Natural killer cell treated with Interleukin-12 subunit alpha and Interleukin-12 subunit beta and Interleukin-15 and Interleukin-18, amount 100 ng/mL, for 72 hours (primary cell): ENCODE data around the gene PIK3C2G. TPM values are rescaled to one million over a fixed set of nuclear protein-coding genes. Genes with fewer than 3 reads are reported as not detected.

ENCODE experiments used
- ATAC-seq, 2 donors: fragments of 150-1000 bp; cut with Tn5 transposase in 1 of 2; sonication (Bioruptor Pico), chemical (Tn5 transposase) in 1 of 2; 2 replicates each; pipeline ENCODE4 v1.10.0; 2021
- DNase-seq: peaks from one replicate; pipeline ENCODE4 v3.0.0; 2022; ENCODE audit warnings: low spot score
- H3K27ac Mint-ChIP-seq, 2 donors: 1 replicate in 1 of 2; 2 replicates in 1 of 2; pipeline ENCODE4 v1.8.0; 2022; ENCODE audit warnings: mixed read lengths in 2 of 2, mild to moderate bottlenecking in 1 of 2, moderate library complexity in 1 of 2
- H3K27me3 Mint-ChIP-seq, 2 donors: 1 replicate in 1 of 2; 2 replicates in 1 of 2; pipeline ENCODE4 v1.8.0; 2022; ENCODE audit warnings: mixed read lengths in 2 of 2
- H3K36me3 Mint-ChIP-seq: one replicate; pipeline ENCODE4 v1.8.0; 2022; ENCODE audit warnings: mixed read lengths
- H3K4me1 Mint-ChIP-seq, 2 donors: 1 replicate in 1 of 2; 2 replicates in 1 of 2; pipeline ENCODE4 v1.8.0; 2022; ENCODE audit warnings: low read depth in 2 of 2, mixed read lengths in 2 of 2, mild to moderate bottlenecking in 1 of 2
- H3K4me3 Mint-ChIP-seq: one replicate; pipeline ENCODE4 v1.8.0; 2022; ENCODE audit warnings: mixed read lengths
- H3K9me3 Mint-ChIP-seq: 2 replicates; pipeline ENCODE4 v1.8.0; 2022; ENCODE audit warnings: mixed read lengths
- total RNA-seq, 2 donors: library from RNA; stranded (reverse); gene quantifications; one replicate each; pipeline ENCODE4 v1.2.3, GENCODE V29; 2022

PIK3C2G gene
- total RNA-seq, 2 donors from 2014 or later: not detected

- Mint-ChIP-seq H3K36me3 (no peaks in the 10 kb centered on the region), H3K27me3 (no peaks in the 10 kb centered on the region), H3K4me3 (no peak overlapping the region), H3K27ac (no peak overlapping the region), H3K9me3 (peaks cover 15% of the 10 kb centered on the region), H3K4me1 (no peaks in the 10 kb centered on the region)
- no peak for DNase-seq
- no peak for ATAC-seq
Observed at GRCh38 chr12:18601962-18602361, 340.6 kb downstream of the PIK3C2G start.

GRCh38 chr12:18612971-18613370 is 351.7 kb downstream of the PIK3C2G start:
- no peaks in the 10 kb centered on the region for H3K36me3 Mint-ChIP-seq
- no peak overlapping the region for H3K27ac Mint-ChIP-seq
- no peaks in the 10 kb centered on the region for H3K27me3 Mint-ChIP-seq
- peaks cover 17% of the 10 kb centered on the region for H3K9me3 Mint-ChIP-seq
- ATAC-seq (no peak), DNase-seq (no peak)
- H3K4me1 Mint-ChIP-seq: no peaks in the 10 kb centered on the region
- no peak overlapping the region for H3K4me3 Mint-ChIP-seq

GRCh38 chr12:18620986-18621385 is 359.7 kb downstream of the PIK3C2G start:
- Mint-ChIP-seq H3K9me3 (peaks cover 14% of the 10 kb centered on the region), H3K4me3 (no peak overlapping the region)
- DNase-seq: no peak

GRCh38 chr12:18629445-18629844 is 368.1 kb downstream of the PIK3C2G start:
- ATAC-seq: no peak
- Mint-ChIP-seq H3K4me1 (no peaks in the 10 kb centered on the region), H3K9me3 (peaks cover 13% of the 10 kb centered on the region), H3K27ac (no peak overlapping the region), H3K4me3 (no peak overlapping the region), H3K27me3 (no peaks in the 10 kb centered on the region), H3K36me3 (peaks cover 6% of the 10 kb centered on the region)
- DNase-seq: no peak

More at GRCh38 chr12:18620986-18621385, 359.7 kb downstream of the PIK3C2G start:
- Mint-ChIP-seq H3K4me1 (no peaks in the 10 kb centered on the region), H3K36me3 (no peaks in the 10 kb centered on the region), H3K27ac (no peak overlapping the region), H3K27me3 (no peaks in the 10 kb centered on the region)
- no peak for ATAC-seq

GRCh38 chr12:18629916-18630315 is 368.6 kb downstream of the PIK3C2G start:
- Mint-ChIP-seq H3K4me1 (no peaks in the 10 kb centered on the region), H3K36me3 (peaks cover 6% of the 10 kb centered on the region), H3K4me3 (no peak overlapping the region), H3K27me3 (no peaks in the 10 kb centered on the region), H3K27ac (no peak overlapping the region), H3K9me3 (peaks cover 14% of the 10 kb centered on the region)
- DNase-seq (no peak), ATAC-seq (no peak)

GRCh38 chr12:18631339-18631738 is 370.0 kb downstream of the PIK3C2G start:
- Mint-ChIP-seq H3K4me3 (no peak overlapping the region), H3K27me3 (no peaks in the 10 kb centered on the region), H3K27ac (no peak overlapping the region), H3K9me3 (peaks cover 13% of the 10 kb centered on the region), H3K4me1 (no peaks in the 10 kb centered on the region), H3K36me3 (peaks cover 6% of the 10 kb centered on the region)
- no peak for DNase-seq
- no peak for ATAC-seq

- Mint-ChIP-seq H3K9me3 (peaks cover 12% of the 10 kb centered on the region), H3K27me3 (no peaks in the 10 kb centered on the region), H3K36me3 (no peaks in the 10 kb centered on the region), H3K4me1 (no peaks in the 10 kb centered on the region), H3K27ac (no peak overlapping the region), H3K4me3 (no peak overlapping the region)
- ATAC-seq (no peak), DNase-seq (no peak)
Observed at GRCh38 chr12:18632848-18633247, 371.5 kb downstream of the PIK3C2G start.

GRCh38 chr12:18634382-18634781 is 373.1 kb downstream of the PIK3C2G start:
- no peaks in the 10 kb centered on the region for H3K36me3 Mint-ChIP-seq
- ATAC-seq: no peak
- H3K4me1 Mint-ChIP-seq: no peaks in the 10 kb centered on the region
- H3K9me3 Mint-ChIP-seq: peaks cover 15% of the 10 kb centered on the region
- no peaks in the 10 kb centered on the region for H3K27me3 Mint-ChIP-seq
- H3K4me3 Mint-ChIP-seq: no peak overlapping the region
- H3K27ac Mint-ChIP-seq: no peak overlapping the region
- no peak for DNase-seq

GRCh38 chr12:18640321-18640955 is 379.1 kb downstream of the PIK3C2G start:
- peaks cover 15% of the 10 kb centered on the region for H3K9me3 Mint-ChIP-seq
- no peaks in the 10 kb centered on the region for H3K4me1 Mint-ChIP-seq
- H3K4me3 Mint-ChIP-seq: no peak overlapping the region
- no peak overlapping the region for H3K27ac Mint-ChIP-seq
- ATAC-seq: no peak
- H3K27me3 Mint-ChIP-seq: no peaks in the 10 kb centered on the region
- no peak for DNase-seq
- H3K36me3 Mint-ChIP-seq: no peaks in the 10 kb centered on the region

- ATAC-seq (no peak), DNase-seq (no peak)
- Mint-ChIP-seq H3K27ac (no peak overlapping the region), H3K27me3 (no peaks in the 10 kb centered on the region), H3K9me3 (peaks cover 8% of the 10 kb centered on the region), H3K4me1 (no peaks in the 10 kb centered on the region), H3K36me3 (no peaks in the 10 kb centered on the region), H3K4me3 (no peak overlapping the region)
Observed at GRCh38 chr12:18643681-18644080, 382.4 kb downstream of the PIK3C2G start.

GRCh38 chr12:18644564-18644963 is 383.2 kb downstream of the PIK3C2G start:
- no peak for DNase-seq
- Mint-ChIP-seq H3K9me3 (peaks cover 15% of the 10 kb centered on the region), H3K4me3 (no peak overlapping the region), H3K36me3 (no peaks in the 10 kb centered on the region), H3K27ac (no peak overlapping the region), H3K4me1 (no peaks in the 10 kb centered on the region), H3K27me3 (no peaks in the 10 kb centered on the region)
- ATAC-seq: no peak

GRCh38 chr12:18646286-18646890 is 385.1 kb downstream of the PIK3C2G start:
- H3K4me3 Mint-ChIP-seq: no peak overlapping the region
- no peak overlapping the region for H3K27ac Mint-ChIP-seq
- no peaks in the 10 kb centered on the region for H3K4me1 Mint-ChIP-seq
- no peaks in the 10 kb centered on the region for H3K27me3 Mint-ChIP-seq
- ATAC-seq (no peak), DNase-seq (no peak)
- no peaks in the 10 kb centered on the region for H3K36me3 Mint-ChIP-seq
- H3K9me3 Mint-ChIP-seq: peaks cover 23% of the 10 kb centered on the region

- Mint-ChIP-seq H3K9me3 (peaks cover 25% of the 10 kb centered on the region), H3K27me3 (no peaks in the 10 kb centered on the region), H3K4me3 (no peak overlapping the region), H3K36me3 (no peaks in the 10 kb centered on the region), H3K27ac (no peak overlapping the region), H3K4me1 (no peaks in the 10 kb centered on the region)
- ATAC-seq: no peak
- no peak for DNase-seq
Observed at GRCh38 chr12:18651525-18651924, 390.2 kb downstream of the PIK3C2G start.

GRCh38 chr12:18652596-18652995 is 391.3 kb downstream of the PIK3C2G start:
- H3K36me3 Mint-ChIP-seq: no peaks in the 10 kb centered on the region
- no peak overlapping the region for H3K4me3 Mint-ChIP-seq
- H3K9me3 Mint-ChIP-seq: peaks cover 28% of the 10 kb centered on the region
- DNase-seq (no peak), ATAC-seq (no peak)
- no peaks in the 10 kb centered on the region for H3K27me3 Mint-ChIP-seq
- H3K4me1 Mint-ChIP-seq: no peaks in the 10 kb centered on the region
- H3K27ac Mint-ChIP-seq: no peak overlapping the region

- Mint-ChIP-seq H3K27me3 (no peaks in the 10 kb centered on the region), H3K4me1 (no peaks in the 10 kb centered on the region), H3K9me3 (peaks cover 33% of the 10 kb centered on the region), H3K27ac (no peak overlapping the region), H3K36me3 (no peaks in the 10 kb centered on the region), H3K4me3 (no peak overlapping the region)
- ATAC-seq (no peak), DNase-seq (no peak)
Observed at GRCh38 chr12:18653465-18653864, 392.1 kb downstream of the PIK3C2G start.
